ENCODE results near the gene MOB3A.

The MOB3A gene

DNA sequence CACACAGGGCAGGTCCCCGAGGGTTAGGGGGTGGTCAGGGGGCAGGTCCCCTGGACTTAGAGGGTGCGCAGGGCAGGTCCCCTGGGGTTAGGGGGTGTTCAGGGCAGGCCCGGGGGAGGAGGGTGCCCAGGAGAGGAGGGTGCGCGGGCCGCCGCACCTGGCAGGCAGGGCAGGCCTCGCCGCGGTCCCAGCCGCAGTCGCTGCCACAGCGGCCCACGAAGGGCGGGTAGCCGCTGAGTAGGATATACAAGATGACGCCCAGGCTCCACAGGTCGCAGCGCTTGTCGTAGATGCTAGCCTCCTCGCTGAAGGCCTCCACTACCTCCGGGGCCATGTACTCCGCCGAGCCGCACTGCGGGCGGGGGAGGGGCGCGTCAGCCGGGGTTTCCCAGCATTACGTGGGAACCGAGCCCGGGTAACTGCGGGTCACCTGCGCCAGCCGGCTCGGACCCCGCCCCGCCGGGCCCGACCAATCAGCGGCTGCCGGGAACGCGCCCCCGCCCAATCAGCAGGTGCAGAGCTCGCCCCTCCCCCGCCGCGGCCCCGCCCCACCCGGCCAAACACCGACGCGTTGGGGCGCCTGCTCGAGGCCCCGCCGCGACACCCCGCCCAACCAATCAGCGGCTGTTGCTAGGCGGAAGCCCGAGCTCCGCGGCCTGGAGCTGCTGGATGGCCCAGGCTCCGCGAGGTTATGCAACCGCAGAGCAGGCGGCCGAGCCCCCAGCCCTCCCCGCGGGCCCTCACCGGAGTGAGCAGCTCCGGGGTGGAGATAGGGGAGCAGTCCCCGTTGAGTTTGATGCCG is 54.2 kb downstream of the MOB3A start (continued):
- TF ChIP-seq SP7 (tag by site-specific recombination; IDR thresholded peaks at IDR 0.05) (no peak; the same call in 1 of the 2 replicates), ZNF10 (tag by site-specific recombination; IDR thresholded peaks at IDR 0.05) (no peak), ZNF211 (tag by site-specific recombination; IDR thresholded peaks at IDR 0.05; ENCODE audit: low read depth) (no peak), ZNF571 (tag by site-specific recombination; IDR thresholded peaks at IDR 0.05) (no peak), ZNF600 (tag by site-specific recombination; IDR thresholded peaks at IDR 0.05) (no peak), ZNF292 (tag by site-specific recombination; IDR thresholded peaks at IDR 0.05; ENCODE audit: borderline replicate concordance, low read depth) (no peak), ZBTB20 (tag by site-specific recombination; IDR thresholded peaks at IDR 0.05) (peak; percentile 49; the same call in 1 of the 2 replicates), EGR2 (tag by site-specific recombination; IDR thresholded peaks at IDR 0.05; ENCODE audit: low read depth) (0 out of 2 replicates have a peak, but pooled peaks have one; percentile 20), ZNF19 (tag by site-specific recombination; IDR thresholded peaks at IDR 0.05; ENCODE audit: low read depth) (no peak), ZNF626 (tag by site-specific recombination; IDR thresholded peaks at IDR 0.05) (no peak), ZNF785 (tag by site-specific recombination; IDR thresholded peaks at IDR 0.05) (no peak), ZNF654 (tag by site-specific recombination; IDR thresholded peaks at IDR 0.05; ENCODE audit: low read depth) (no peak), ZBTB21 (tag by site-specific recombination; IDR thresholded peaks at IDR 0.05) (no peak), ZNF157 (tag by site-specific recombination; IDR thresholded peaks at IDR 0.05) (no peak), SP3 (tag by site-specific recombination; IDR thresholded peaks at IDR 0.05) (peak; percentile 36; the same call in 1 of the 2 replicates), ZSCAN30 (tag by site-specific recombination; IDR thresholded peaks at IDR 0.05) (no peak), ZNF747 (tag by site-specific recombination; IDR thresholded peaks at IDR 0.05) (no peak), ZNF473 (tag by site-specific recombination; IDR thresholded peaks at IDR 0.05) (no peak), ZEB2 (tag by site-specific recombination; IDR thresholded peaks at IDR 0.05) (no peak; the same call in 1 of the 2 replicates), ZNF175 (tag by site-specific recombination; IDR thresholded peaks at IDR 0.05) (no peak), REPIN1 (tag by site-specific recombination; IDR thresholded peaks at IDR 0.05; ENCODE audit: low read depth) (no peak), TRIM28 (IDR thresholded peaks at IDR 0.05; ENCODE audit: borderline replicate concordance, low read length) (no peak), ZNF423 (tag by site-specific recombination; IDR thresholded peaks at IDR 0.05) (no peak), KLF1 (tag by site-specific recombination; IDR thresholded peaks at IDR 0.05) (peak; percentile 30; the same call in 1 of the 2 replicates), ZNF23 (tag by site-specific recombination; IDR thresholded peaks at IDR 0.05; ENCODE audit: borderline replicate concordance) (no peak), GLI2 (tag by site-specific recombination; IDR thresholded peaks at IDR 0.05; ENCODE audit: borderline replicate concordance, low read depth) (no peak)
- TF ChIP-seq, protein P1, sequence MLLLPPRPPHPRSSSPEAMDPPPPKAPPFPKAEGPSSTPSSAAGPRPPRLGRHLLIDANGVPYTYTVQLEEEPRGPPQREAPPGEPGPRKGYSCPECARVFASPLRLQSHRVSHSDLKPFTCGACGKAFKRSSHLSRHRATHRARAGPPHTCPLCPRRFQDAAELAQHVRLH (tag by site-specific recombination; IDR thresholded peaks at IDR 0.05): no peak
- TF ChIP-seq, protein P2, sequence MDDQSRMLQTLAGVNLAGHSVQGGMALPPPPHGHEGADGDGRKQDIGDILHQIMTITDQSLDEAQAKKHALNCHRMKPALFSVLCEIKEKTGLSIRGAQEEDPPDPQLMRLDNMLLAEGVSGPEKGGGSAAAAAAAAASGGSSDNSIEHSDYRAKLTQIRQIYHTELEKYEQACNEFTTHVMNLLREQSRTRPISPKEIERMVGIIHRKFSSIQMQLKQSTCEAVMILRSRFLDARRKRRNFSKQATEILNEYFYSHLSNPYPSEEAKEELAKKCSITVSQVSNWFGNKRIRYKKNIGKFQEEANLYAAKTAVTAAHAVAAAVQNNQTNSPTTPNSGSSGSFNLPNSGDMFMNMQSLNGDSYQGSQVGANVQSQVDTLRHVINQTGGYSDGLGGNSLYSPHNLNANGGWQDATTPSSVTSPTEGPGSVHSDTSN (CRISPR knock-in tag; IDR thresholded peaks at IDR 0.05): no peak
- TF ChIP-seq, protein P3, sequence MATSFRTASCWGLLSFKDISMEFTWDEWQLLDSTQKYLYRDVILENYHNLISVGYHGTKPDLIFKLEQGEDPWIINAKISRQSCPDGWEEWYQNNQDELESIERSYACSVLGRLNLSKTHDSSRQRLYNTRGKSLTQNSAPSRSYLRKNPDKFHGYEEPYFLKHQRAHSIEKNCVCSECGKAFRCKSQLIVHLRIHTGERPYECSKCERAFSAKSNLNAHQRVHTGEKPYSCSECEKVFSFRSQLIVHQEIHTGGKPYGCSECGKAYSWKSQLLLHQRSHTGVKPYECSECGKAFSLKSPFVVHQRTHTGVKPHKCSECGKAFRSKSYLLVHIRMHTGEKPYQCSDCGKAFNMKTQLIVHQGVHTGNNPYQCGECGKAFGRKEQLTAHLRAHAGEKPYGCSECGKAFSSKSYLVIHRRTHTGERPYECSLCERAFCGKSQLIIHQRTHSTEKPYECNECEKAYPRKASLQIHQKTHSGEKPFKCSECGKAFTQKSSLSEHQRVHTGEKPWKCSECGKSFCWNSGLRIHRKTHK (tag by site-specific recombination; IDR thresholded peaks at IDR 0.05): no peak
- TF ChIP-seq, protein P4, sequence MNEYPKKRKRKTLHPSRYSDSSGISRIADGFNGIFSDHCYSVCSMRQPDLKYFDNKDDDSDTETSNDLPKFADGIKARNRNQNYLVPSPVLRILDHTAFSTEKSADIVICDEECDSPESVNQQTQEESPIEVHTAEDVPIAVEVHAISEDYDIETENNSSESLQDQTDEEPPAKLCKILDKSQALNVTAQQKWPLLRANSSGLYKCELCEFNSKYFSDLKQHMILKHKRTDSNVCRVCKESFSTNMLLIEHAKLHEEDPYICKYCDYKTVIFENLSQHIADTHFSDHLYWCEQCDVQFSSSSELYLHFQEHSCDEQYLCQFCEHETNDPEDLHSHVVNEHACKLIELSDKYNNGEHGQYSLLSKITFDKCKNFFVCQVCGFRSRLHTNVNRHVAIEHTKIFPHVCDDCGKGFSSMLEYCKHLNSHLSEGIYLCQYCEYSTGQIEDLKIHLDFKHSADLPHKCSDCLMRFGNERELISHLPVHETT (tag by site-specific recombination; IDR thresholded peaks at IDR 0.05): no peak
- TF ChIP-seq, protein P5, sequence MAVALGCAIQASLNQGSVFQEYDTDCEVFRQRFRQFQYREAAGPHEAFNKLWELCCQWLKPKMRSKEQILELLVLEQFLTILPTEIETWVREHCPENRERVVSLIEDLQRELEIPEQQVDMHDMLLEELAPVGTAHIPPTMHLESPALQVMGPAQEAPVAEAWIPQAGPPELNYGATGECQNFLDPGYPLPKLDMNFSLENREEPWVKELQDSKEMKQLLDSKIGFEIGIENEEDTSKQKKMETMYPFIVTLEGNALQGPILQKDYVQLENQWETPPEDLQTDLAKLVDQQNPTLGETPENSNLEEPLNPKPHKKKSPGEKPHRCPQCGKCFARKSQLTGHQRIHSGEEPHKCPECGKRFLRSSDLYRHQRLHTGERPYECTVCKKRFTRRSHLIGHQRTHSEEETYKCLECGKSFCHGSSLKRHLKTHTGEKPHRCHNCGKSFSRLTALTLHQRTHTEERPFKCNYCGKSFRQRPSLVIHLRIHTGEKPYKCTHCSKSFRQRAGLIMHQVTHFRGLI (tag by site-specific recombination; IDR thresholded peaks at IDR 0.05): no peak
- TF ChIP-seq, protein P6, sequence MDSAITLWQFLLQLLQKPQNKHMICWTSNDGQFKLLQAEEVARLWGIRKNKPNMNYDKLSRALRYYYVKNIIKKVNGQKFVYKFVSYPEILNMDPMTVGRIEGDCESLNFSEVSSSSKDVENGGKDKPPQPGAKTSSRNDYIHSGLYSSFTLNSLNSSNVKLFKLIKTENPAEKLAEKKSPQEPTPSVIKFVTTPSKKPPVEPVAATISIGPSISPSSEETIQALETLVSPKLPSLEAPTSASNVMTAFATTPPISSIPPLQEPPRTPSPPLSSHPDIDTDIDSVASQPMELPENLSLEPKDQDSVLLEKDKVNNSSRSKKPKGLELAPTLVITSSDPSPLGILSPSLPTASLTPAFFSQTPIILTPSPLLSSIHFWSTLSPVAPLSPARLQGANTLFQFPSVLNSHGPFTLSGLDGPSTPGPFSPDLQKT (IDR thresholded peaks at IDR 0.05; ENCODE audit: borderline replicate concordance, low read depth, low read length): no peak

All from HEK293 (cell line).